ENCODE measurements around the gene GATAD1.
"Not testable (repeated sequence)": the region's sequence is repeated elsewhere in the genome, so short reads cannot be mapped to it uniquely, and the experiment has no call there.

The GATAD1 gene

GRCh38 chr7:92437956-92438491 lies 9.3 kb upstream of the GATAD1 start:
- DNase-seq = no peak

DNA sequence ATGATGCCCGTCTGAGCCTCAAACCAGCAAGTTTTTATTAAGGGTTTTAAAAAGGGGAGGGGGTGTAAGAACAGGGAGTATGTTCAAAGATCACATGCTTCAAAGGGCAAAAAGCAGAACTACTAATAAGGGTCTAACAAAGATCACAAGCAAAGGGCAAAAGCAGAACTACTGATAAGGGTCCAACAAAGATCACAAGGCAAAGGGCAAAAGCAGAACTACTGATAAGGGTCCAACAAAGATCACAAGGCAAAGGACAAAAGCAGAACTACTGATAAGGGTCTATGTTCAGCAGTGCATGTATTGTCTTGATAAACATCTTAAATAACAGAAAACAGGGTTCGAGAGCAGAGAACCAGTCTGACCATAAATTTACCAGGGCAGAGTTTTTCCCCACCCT lies 4.6 kb upstream of the GATAD1 start:
- DNase-seq = not testable (repeated sequence)

GRCh38 chr7:92446869-92447344 lies 375 bp upstream of the GATAD1 start:
- DNase-seq = no peak

DNA sequence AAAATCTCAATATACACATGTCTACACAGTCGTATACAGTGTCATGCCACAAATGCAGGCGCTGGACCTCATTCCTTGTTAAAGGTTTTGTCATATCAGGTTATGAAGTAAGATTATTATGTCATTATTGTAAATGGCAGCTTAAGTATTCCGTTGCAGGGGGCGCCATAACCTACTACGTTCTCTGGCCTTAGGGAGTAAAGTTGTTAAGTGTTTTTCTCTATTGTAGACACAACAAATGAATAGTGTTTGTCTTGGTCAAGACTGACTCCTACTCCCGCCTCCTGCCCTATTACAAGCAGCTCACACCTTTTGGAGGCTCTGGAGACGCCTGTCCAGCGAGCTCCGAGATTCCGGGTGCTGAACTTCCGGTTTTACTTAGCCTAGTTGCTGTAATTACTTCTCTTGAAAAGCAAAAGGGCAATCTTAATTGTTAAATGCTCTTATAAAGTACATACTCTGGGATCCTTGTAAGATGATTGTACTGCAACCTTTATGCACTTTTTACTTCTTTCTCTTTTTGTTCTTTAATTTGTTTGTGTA lies 994 bp downstream of the GATAD1 start:
- peak; percentile 62 for DNase-seq

- DNase-seq = no peak
Observed at GRCh38 chr7:92451645-92452044, 4.4 kb downstream of the GATAD1 start.

DNA sequence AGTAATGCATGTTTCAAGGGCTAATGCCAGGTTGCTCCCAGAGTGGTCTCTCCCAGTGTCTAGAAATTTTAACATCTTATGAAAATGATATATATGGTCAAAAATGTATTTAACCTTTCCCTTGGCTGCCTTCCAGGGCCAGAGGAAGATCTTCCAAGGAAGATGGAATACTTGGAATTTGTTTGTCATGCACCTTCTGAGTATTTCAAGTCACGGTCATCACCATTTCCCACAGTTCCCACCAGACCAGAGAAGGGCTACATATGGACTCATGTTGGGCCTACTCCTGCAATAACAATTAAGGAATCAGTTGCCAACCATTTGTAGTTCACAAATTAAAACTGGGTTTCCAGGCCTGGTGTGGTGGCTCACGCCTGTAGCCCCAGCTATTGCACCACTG lies 9.0 kb downstream of the GATAD1 start:
- no peak for DNase-seq

DNA sequence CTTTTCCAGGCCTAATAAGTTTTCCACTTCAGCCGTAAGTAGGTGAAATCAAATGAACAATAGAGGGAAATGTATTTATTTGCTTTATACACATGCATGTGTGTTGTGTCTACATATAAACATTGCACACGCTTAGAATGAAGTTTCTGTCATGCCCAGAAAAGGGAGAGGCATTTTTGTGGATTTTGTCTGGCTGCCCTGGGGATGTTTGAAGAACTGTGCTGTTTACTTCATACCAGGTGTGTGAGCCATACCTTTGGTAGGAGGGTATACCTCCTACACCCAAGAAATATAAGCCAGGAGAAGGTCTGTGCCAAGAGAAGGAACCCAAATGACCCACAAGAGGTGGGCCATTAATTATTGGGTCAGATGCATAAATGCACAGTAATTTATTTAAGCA lies 12.8 kb downstream of the GATAD1 start:
- no peak for DNase-seq

DNA sequence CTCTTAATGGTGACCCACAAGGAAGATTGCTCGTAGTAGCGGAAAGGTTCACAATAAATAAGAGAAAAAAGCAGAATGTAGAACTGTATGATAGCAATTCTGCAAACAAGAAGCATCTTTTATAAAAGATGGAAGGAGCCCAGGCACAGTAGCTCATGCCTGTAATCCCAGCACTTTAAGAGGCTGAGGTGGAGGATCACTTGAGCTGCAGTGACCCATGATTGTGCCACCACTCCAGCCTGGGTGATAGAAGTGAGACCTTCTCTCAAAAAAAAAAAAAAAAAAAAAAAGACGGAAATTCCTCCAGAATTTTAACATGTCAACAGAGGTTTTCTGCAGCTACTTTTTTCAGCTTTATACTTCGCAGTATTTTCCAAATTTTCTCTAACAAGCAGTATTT lies 13.2 kb downstream of the GATAD1 start:
- no peak for DNase-seq

GRCh38 chr7:92461027-92462003 lies 14.0 kb downstream of the GATAD1 start:
- DNase-seq = no peak

GRCh38 chr7:92462560-92462959 lies 15.3 kb downstream of the GATAD1 start:
- DNase-seq = no peak

GRCh38 chr7:92464515-92464914 lies 17.2 kb downstream of the GATAD1 start:
- DNase-seq = no peak

GRCh38 chr7:92466682-92467081 lies 19.4 kb downstream of the GATAD1 start:
- DNase-seq = no peak

DNA sequence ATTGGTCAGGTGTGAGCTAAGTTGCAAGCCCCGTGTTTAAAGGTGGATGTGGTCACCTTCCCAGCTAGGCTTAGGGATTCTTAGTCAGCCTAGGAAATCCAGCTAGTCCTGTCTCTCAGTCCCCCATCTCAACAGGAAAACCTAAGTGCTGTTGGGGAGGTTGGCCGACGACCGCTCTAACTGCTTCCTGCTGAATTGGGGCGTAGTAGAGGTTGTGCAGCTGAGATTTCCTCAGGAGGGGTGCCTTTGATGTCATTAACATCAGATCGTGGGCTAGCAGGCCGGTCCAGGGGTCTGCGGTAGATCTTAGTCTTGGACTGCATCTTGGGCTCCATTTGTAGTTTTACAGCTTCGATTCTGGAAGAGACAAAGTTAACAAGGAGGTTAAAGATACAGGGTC lies 21.3 kb downstream of the GATAD1 start:
- DNase-seq = not testable (repeated sequence)

DNA sequence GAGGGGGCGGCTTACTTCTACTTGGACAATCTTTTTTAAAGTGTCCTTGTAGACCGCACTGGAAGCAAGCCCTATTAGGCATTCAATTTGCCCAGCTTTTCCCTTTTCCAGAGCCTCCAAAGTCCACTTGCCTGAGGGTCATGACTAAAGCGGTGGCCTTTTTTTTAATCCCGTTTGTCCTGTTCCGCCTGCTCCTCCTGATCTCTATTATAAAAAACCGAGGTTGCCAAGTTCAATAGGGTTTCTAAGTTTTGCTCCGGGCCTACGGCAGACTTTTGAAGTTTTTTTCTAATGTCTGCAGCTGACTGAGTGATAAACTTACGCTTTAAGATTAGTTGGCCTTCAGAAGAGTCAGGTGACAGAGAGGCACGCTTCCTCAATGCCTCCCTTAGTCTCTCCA lies 26.7 kb downstream of the GATAD1 start:
- DNase-seq = not testable (repeated sequence)

- not testable (repeated sequence) for DNase-seq
Observed at GRCh38 chr7:92475261-92475770, 28.0 kb downstream of the GATAD1 start.

DNA sequence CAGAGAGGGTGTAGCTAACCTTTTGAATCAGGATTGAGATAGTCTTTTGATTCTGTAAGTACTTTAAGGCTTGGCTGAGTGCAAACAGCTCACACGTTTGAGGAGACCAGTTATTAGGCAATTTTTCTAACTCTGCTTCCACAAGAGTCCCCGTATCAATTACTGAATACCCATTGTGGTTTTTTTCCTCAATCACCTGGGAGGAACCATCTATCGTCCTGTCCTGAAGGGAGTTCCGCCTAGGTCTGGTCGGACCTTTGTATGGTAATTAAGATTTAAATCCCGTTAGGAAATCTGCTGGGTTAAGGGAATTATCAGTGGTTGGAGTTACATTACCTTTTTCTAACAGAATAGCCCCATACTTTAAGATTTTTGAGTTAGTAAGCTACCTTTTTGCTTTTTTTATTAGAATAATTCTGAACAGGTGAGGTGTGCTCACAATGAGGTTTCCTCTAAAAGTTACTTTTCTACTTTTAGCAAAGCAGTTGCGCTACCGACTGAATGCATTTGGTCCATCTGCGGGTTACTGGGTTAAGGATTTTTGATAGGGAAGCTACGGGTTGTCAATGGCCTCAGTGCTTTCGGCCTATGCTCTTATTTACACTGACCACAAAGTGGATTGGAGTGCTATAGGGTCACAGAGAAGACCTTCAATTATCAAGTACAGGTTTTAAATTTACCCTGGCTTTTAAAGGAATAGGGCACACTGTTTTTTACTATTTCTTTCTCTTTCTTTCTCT lies 28.7 kb downstream of the GATAD1 start:
- DNase-seq = not testable (repeated sequence)

GRCh38 chr7:92477681-92478080 lies 30.4 kb downstream of the GATAD1 start, which contains the start of gene ERVW-1:
Gene ERVW-1, minus strand, starts transcription at chr7:92477946. Its CDS starts 7,565 bp downstream, at chr7:92470381.
- not testable (repeated sequence) for DNase-seq

- DNase-seq = no peak
Observed at GRCh38 chr7:92478095-92478494, 30.8 kb downstream of the GATAD1 start.

- DNase-seq = no peak
Observed at GRCh38 chr7:92478711-92479110, 31.4 kb downstream of the GATAD1 start.

DNA sequence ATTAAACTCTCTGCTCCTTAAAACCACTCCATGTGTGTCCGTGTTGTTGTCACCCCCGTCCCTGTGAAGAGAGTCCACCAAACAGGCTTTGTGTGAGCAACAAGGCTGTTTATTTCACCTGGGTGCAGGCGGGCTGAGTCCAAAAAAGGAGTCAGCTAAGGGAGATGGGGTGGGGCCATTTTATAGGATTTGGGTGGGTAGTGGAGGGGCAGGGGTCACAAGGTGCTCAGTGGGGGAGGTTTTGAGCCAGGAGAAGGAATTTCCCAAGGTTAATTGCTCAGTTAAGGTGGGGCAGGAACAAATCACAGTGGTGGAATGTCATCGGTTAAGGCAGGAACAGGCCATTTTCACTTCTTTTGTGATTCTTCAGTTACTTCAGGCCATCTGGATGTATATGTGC lies 31.9 kb downstream of the GATAD1 start:
- not testable (repeated sequence) for DNase-seq

DNA sequence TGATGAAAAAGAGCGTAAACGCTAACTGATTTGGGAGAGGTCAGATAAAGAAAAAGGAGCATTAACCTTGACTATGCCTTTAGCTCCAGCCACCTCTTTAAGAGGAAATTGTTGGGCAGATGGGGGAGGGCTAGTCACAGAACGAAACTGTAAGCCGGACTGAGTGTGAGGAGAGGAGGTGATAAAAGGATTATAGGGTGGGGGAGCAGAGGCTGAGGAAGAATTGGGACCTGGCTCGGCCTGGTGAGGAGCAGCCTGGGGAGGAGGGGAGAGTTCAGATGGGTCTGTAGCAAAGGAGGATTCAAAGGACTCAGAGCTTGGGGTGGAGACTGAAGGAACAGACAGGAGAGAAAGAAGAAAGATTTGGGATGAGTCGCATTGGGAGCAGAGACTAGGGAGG lies 36.3 kb downstream of the GATAD1 start:
- DNase-seq = not testable (repeated sequence)

- not testable (repeated sequence) for DNase-seq
Observed at GRCh38 chr7:92484226-92484625, 36.9 kb downstream of the GATAD1 start.

All from activated T-cell treated with anti-CD3 and anti-CD28 coated beads, Interleukin-2, amount 50 U/mL, for 1 hour (primary cell).